HTERT RPE-1 (cell line): ENCODE results near the gene RAB20.
"Not testable (repeated sequence)": the region's sequence is repeated elsewhere in the genome, so short reads cannot be mapped to it uniquely, and the experiment has no call there.

Source experiments
- in situ Hi-C: fragments of 300-500 bp; cut with MboI; formaldehyde crosslinking; loops from 4 replicates; pipeline ENCODE4 v1.14.3; 2020; ENCODE audit warnings: low sequenced_read_pairs

The RAB20 gene

DNA sequence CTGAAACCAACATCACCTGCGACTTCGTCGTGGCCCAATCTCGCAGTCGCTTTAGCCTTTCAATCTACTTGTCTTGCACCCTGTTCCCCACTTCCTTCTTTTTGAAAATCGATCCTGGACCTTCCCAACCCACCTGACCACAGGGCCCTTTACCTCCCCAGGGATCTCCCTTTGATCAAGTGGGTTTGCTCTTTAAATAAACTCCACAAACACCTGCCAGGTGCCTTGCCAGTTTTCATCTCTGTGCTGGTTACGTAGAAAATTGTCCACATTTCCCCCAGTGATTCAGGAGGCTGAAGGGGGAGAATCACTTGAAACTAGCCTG lies 14.5 kb upstream of the RAB20 start:
- in situ Hi-C loops, result no loop called here

DNA sequence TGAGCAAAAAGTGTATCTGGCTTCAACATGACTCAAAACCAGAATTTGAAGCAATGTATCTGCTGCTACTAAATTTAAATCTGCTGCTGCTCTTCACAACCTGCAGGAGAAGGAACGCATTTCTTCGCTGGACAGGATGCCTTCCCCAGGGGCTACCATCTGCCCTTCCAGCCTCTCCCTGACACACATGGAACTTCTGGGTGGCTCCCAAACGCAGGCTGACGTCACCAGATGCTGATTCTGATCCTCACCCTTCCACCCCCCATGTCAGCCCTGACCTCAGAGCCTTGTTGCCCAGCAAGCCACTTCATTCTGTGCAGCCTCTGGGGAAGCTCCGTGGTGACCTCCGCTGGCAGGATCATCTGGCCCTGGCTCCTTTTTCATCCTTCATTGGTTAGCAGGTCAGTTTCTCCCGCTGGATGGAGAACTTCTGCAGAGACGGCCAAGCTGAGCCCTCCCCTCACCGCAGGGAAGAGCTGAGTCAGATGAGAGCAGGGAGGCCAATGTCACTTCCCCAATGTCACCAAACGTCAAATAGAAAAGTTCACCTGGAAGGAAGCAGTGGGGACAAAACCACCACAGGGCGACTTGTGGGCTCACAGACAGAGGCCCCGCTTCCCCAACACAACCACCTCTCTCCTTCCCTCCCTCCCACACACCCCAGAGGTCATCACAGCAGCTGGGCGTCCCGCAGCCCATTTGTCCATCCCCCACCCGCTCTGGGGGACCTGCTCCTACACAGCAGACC lies 14.0 kb upstream of the RAB20 start:
- in situ Hi-C loops, result no loop called here

DNA sequence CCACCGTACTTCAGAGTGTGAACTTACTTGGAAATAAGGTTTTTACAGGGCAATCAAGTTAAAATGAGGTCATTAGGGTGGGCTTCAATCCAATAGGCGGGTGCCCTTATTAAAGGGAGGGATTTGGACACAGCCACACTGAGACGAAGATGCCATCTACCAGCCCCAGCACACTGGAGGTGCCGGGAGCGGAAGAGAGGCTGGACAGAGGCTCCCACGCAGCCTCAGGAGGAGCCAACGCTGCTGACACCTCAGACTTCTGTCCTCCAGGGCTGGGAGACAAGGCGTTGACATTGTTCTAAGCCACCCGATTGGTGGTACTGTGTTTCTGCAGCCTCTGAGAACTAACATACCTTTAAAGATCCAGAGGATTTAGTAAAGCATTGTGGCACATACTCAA lies 12.6 kb upstream of the RAB20 start:
- in situ Hi-C loops, result no loop called here

DNA sequence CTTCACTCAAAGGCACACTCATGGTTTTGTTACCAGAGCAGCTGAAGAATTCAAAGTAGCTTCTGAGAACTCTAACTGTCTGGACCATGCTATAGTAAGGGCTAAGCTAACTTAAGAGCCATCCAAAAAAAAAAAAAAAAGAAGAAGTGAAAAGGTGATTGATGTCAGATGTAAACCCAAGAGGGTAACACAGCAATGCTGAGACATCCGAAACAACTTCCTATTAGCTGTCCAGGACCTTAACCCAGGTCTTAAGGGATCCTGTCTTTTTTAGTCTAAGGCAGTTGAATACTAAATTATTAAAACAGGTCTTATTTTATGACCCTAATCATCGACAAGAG lies 11.2 kb upstream of the RAB20 start:
- in situ Hi-C loops, result no loop called here

- in situ Hi-C loops, result no loop called here
Measured at GRCh38 chr13:110571896-110572777, 10.6 kb upstream of the RAB20 start.

GRCh38 chr13:110570886-110571285 lies 9.4 kb upstream of the RAB20 start:
- in situ Hi-C loops, result no loop called here

GRCh38 chr13:110569962-110570361 lies 8.4 kb upstream of the RAB20 start:
- in situ Hi-C loops, result not testable (repeated sequence)

GRCh38 chr13:110568612-110569011 lies 7.1 kb upstream of the RAB20 start:
- in situ Hi-C loops, result no loop called here

DNA sequence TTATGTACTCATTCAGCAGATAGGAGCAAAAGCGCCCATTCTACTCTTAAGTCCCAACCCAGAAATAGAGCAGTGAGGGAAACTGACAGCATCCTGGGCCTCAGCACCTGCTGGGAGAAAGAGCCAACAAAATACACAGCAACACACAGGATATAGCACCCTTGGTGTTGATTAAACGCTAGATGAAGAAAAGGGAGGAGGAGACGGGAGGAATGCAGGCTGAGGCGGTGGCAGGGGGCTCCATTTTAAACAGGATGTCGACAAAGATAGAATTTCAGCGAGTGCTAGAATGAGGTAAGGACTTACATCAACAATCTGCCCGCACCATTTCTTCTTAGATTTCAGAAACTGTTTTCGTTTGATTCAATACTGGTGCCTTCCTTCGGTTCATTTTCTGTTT lies 4.6 kb upstream of the RAB20 start:
- in situ Hi-C loops, result no loop called here

DNA sequence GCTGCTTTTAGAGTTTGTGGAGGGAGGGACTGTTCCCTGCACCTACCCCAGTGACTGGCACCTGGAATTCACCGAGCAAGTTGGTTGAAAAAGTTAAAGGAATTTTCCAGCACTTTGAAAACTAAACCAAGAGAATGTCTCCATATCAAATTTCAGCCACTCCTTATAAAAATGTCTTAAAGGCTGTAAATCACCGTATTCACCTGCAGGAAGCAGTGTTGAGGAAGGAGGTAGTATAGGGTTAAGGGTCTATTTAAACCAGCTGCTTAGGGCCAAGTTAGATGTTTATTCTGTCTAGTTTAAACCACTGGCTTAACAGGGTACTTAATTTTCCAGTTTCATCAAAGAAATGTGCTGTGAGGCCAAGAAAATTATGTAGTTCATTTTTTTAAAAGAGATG lies 3.8 kb upstream of the RAB20 start:
- in situ Hi-C loops, result no loop called here

DNA sequence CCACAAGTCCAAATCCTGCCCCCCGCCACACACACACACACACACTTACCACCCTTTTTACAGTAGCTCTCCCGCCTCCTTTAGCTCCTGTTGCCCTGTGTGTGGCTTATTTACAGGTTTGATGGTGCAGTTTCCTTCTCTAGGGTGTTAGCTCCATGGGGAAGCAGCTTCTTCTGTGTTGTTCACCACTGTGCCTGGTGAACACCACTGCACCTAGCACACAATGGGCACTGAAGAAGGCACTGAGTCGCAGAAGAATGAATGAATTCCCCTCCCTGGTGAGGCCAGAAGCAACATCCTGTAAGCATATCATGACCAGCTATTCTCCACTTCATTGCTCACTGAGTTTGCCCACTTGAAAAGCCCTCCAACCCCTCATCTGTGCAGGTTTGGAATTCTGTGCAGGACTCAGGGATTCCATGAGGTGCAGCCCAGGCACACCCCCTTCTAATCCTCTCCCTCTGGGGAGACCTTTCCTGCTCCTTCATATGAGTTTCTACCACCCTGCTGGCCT lies 3.0 kb upstream of the RAB20 start:
- in situ Hi-C loops, result no loop called here

DNA sequence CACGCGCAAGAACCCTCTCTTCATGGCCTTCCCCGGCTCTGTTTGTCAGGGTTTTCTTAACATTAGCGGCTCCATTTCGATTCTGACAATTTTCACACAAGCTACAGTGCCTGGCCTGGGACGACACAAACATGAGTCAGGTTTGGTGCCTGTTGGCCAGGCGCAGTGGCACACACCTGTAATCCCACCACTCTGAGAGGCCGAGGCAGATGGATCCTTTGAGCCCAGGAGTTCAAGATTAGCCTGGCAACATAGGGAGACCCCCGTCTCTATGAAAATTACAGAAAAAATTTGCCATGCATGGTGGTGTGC lies 1.9 kb upstream of the RAB20 start:
- in situ Hi-C loops, result no loop called here

- in situ Hi-C loops, result no loop called here
Measured at GRCh38 chr13:110562696-110563462, 1.4 kb upstream of the RAB20 start.

DNA sequence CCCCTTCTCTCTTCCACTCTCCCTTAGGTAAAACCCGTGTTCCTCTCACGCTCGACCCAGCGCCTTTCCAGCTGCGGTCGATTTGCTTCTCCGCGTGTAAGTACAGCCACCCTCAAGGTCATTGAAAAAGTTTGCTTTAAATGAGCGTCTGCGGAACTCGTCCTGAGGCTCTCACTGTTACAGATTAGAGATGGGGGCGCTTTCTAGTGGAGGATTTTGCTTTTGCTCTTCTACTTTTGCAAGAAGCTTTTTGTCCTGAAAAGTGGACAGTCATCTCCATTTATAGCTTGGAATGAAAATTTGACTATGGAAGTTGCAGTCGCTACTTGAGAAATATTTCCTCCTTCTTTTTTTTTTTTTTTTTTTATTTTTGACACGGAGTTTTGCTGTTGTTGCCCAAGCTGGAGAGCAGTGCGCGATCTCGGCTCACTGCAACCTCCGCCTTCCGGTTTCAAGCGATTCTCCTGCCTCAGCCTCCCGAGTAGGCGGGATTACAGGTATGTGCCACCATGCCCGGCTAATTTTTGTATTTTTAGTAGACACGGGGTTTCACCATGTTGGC lies 595 bp upstream of the RAB20 start:
- in situ Hi-C loops, result no loop called here

DNA sequence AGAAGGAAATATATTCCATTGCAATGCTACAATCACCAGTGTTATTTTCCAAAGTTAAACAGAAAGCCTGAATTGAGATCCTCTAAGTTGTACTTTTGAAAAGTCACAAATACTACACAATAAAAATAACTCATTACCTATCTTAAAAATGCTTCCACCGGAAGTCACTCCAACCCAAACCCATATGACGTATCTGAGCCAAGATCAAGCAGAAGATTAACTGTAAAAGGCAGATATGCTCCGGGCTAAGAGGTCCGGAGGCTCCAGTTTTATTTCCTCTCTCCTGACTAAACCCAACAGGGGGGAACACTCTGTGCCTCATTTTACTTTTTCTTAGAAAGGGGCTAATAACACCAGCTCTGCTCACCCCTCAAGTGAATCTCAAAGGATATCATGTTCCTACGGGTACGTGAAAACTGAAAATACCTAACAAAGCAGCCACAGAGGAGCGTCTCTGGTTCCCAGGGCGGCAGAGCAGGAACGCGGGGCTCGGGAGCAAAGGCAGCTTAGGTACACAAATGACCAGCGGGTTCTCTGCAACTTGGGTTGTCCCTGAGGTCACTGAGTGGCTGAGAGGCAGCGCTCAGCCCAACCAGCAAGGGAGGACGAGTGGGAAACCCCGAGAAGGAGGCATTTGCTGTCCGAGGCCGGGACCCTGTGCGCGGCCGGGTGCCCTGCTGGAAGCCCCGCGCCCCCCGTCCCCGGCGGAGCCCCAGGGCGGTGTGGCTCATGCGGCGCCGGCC lies 750 bp downstream of the RAB20 start:
- in situ Hi-C loops, result no loop called here

DNA sequence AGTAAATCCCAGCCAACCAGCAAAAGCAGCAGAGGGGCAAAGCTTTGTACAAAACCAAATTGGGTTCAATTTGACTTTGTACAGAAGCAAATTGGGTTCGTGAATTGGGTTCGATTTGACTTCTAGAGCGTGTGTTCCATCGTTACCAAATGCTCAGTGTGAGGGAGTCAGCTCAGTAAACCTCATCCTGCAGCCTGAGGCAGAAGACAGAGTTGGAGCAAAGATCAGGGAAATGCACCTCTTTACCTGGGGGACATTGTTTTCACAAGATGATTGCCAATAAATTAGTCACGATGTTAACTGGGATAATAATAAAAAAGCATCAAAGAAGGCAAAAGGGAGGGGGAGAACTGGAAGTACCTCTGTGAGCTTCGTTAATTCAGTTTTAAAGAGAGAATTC lies 1.5 kb downstream of the RAB20 start:
- in situ Hi-C loops, result no loop called here

GRCh38 chr13:110559429-110559943 lies 2.0 kb downstream of the RAB20 start:
- in situ Hi-C loops, result no loop called here

GRCh38 chr13:110557610-110558305 lies 3.8 kb downstream of the RAB20 start:
- in situ Hi-C loops, result no loop called here

GRCh38 chr13:110557082-110557481 lies 4.4 kb downstream of the RAB20 start:
- in situ Hi-C loops, result no loop called here

DNA sequence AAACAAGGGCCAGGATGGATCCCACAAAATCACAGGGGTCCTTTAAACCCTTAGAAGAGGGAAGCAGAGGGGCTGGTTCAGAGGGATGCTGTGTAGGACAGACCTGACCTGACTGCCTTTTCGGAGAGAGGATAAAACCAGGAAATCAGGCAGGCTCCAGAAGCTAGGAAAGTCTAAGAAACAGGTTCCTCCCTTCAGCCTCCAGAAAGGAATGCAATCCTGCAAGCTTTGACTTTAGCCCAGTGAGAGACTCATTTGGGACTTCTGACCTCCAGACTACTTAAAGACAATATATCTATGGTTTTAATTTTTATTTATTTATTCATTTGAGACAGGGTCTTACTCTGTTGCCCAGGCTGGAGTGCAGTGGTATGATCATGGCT lies 5.3 kb downstream of the RAB20 start:
- in situ Hi-C loops, result no loop called here
